ENCODE measurements around the gene IL1RAP.
"Not testable (repeated sequence)": the region's sequence is repeated elsewhere in the genome, so short reads cannot be mapped to it uniquely, and the experiment has no call there.

The IL1RAP gene, protein sequence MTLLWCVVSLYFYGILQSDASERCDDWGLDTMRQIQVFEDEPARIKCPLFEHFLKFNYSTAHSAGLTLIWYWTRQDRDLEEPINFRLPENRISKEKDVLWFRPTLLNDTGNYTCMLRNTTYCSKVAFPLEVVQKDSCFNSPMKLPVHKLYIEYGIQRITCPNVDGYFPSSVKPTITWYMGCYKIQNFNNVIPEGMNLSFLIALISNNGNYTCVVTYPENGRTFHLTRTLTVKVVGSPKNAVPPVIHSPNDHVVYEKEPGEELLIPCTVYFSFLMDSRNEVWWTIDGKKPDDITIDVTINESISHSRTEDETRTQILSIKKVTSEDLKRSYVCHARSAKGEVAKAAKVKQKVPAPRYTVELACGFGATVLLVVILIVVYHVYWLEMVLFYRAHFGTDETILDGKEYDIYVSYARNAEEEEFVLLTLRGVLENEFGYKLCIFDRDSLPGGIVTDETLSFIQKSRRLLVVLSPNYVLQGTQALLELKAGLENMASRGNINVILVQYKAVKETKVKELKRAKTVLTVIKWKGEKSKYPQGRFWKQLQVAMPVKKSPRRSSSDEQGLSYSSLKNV

GRCh38 chr3:190513409-190514370 lies at the start of gene IL1RAP:
IL1RAP (plus strand) TSS chr3:190514085; CDS start chr3:190564290, 50,205 bp downstream.
- DNase-seq: peak; percentile 83

DNA sequence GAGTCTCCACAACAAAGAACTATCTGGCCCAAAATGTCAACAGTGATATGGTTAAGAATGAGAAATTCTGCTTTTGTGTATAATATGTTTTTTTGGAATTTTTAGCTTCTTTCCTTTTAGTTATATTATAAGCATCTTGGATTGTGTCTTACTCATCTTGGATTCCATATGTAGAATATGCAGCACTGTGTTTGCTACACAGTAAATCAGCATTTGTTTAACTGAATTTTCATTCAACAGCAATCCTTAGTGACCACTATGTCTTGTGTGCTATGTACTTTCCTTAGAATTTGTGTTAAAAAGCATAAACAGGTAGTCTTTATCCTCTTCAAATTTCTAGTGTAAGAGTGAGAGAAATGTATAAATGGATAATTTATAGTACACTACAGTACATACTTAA lies 46.0 kb upstream of the IL1RAP start:
- no peak for DNase-seq

GRCh38 chr3:190473261-190473660 lies 40.6 kb upstream of the IL1RAP start:
- not testable (repeated sequence) for DNase-seq

DNA sequence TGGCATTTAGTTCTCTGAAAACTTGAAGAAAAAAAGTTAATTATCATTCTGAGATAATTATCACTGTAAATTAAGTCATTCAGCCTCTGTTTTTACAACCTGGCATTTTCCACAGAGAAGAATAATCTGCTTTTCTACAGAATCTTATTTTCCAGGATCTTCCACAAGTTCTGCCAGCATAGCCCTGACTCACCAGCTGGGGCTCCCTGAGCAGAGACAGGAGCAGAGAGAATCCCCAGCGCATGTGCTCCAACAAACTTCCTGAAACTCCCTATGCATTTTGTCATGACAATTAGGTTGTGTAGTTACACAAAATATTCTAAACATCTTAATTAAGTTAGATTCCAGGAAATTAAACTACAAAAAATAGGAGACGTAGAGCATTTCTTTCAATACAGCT lies 32.1 kb upstream of the IL1RAP start:
- DNase-seq: no peak

- no peak for DNase-seq
Measured at GRCh38 chr3:190485830-190486532, 27.9 kb upstream of the IL1RAP start.

- DNase-seq: no peak
Measured at GRCh38 chr3:190486533-190486864, 27.4 kb upstream of the IL1RAP start.

GRCh38 chr3:190486908-190487607 lies 26.8 kb upstream of the IL1RAP start:
- DNase-seq: no peak

- no peak for DNase-seq
Measured at GRCh38 chr3:190491533-190492054, 22.3 kb upstream of the IL1RAP start.

GRCh38 chr3:190492129-190492528 lies 21.8 kb upstream of the IL1RAP start:
- DNase-seq: no peak

GRCh38 chr3:190492966-190493365 lies 20.9 kb upstream of the IL1RAP start:
- no peak for DNase-seq

DNA sequence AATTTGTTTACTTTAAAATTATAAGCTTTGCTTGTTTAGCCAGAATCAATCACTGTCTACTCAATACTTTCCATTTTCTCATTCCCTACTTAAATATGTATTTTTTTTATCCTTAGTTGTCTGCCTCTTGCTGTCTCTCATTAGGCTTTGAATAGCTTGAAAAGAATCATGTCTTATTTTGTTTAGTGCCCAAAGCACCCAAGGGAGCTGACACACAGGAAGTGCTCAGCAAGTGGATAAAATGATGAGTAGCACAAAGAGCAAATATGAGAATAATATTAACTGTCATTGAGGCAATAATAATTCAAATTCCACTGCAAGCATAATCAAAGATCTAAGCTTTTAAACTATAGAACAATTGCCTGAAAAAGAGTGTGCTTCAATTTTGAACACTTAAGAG lies 19.0 kb upstream of the IL1RAP start:
- no peak for DNase-seq

DNA sequence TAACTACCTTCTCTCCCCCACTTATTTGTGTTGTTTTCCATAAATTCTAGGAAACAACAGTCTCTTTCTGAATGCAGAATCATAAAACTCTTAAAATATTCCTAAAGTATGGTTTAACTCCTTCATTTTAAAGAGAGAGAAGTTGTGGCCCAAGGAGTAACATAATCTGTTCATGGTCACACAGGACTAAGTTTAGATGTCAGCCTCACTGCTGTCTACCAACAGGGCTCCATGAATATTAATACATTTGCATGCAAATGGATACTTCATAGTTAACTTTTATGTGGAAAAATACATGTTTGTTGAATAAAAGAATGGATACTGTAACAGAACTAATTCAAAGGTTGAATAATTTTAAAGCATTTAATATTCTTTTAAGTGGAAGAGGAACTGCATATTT lies 18.5 kb upstream of the IL1RAP start:
- no peak for DNase-seq

GRCh38 chr3:190495796-190496195 lies 18.1 kb upstream of the IL1RAP start:
- DNase-seq: no peak

GRCh38 chr3:190496859-190497258 lies 17.0 kb upstream of the IL1RAP start:
- DNase-seq: no peak

- DNase-seq: no peak
Measured at GRCh38 chr3:190497811-190498210, 16.1 kb upstream of the IL1RAP start.

GRCh38 chr3:190498293-190498692 lies 15.6 kb upstream of the IL1RAP start:
- DNase-seq: no peak

DNA sequence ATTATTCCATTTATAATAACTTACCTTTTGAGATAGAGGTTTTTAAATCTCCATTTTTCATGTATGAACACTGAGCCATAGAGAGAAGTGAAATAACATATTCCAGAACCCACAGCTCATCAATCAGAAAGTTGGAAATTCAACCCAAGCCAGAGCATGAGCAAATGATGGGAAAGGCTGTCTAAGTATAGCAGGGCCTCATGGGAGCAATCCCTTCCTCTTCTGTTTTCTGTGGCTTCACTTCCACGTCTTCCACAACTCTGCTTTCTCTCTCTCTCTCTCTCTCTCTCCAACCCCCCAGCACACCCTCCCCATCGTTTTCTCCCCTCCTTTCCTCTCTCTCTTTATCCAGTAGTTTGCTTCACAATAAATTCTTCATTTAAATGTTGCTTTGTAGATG lies 14.8 kb upstream of the IL1RAP start:
- no peak for DNase-seq

GRCh38 chr3:190502946-190503345 lies 10.9 kb upstream of the IL1RAP start:
- no peak for DNase-seq

- no peak for DNase-seq
Measured at GRCh38 chr3:190504354-190505125, 9.3 kb upstream of the IL1RAP start.

DNA sequence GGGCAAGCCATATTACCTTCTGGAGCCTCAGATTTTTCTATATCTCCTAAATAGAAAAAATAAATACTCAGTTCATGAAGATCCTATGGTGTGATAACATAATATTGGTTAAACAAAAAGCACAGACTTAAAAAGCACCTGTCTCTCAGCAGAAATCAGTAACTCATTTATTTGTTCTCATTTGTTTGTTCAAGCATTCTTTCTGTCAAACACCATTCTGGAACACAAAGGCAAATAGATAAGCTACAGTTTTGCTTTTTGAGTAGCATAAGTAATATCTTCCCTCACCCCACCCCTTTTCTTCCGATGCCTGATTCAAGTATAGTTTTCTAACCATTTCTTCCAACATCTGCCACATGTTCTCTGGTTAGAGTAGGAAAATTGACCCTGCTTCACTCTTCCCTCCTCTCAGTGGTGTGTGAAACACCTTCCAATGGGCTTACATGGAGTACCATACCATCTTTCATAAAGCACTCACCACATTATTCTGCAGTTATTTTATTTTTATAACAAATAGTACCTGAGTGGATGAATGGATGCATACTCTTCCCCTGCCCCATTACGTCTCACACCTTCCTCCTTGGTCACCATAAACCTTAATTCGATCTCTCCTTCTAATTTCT lies 8.4 kb upstream of the IL1RAP start:
- no peak for DNase-seq

- no peak for DNase-seq
Measured at GRCh38 chr3:190506271-190506670, 7.6 kb upstream of the IL1RAP start.
